ENCODE data around the gene PAF1.

DNA sequence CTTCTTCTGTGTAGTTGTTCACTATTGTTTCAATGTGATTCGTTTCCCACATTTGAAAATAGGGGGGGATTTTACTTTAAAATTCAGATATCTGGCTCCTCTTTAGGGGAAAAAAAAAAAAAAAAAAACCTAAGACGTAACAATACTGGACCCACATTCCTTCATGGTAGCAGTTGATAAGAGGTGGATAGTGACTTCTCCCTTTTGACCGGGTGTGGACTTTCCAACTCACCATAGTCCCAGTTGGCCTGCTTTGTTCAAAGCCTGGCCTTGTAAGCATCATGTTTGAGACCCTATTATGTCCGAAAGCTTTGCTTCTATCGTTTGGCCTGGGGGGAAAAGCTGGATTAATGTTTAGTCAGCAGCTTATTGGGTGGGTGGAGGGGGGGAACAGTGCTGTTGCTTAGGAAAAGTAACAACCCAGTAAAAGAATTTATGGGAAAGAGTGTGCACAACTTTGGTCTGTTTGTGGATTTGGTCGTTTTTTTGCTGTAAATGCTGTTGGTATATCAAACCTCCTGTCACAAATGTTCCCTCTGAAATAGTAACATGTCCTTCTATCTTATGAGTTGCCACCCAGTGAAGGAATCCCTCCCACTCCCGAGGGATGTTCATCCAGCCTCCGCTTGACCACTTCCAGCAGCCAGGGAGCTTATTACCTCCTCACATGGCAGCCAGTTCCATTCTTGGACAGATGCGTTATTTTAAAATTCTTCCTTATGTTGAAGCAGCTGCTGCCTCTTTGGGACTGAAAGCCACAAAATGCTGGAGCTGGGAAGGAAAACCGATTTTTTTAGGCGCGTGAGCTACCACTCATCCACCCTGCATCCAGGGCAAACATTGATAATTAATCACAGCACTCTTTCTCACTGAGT lies 38.3 kb downstream of the PAF1 start:
- no peak for TF ChIP-seq CTCF (IDR thresholded peaks at IDR 0.05 in 8 of 11, conservative IDR thresholded peaks at IDR 0.05 in 3 of 11)
- no peak for TF ChIP-seq POLR2A (IDR thresholded peaks at IDR 0.05)
- TF ChIP-seq POLR2AphosphoS5 (IDR thresholded peaks at IDR 0.05), result no peak

Measured in spleen (tissue), 7 donors.